Stimulated activated CD8-positive, alpha-beta memory T cell treated with anti-CD3 and anti-CD28 coated beads, Interleukin-12 subunit alpha, Interleukin-12 subunit beta, amount 100 ng/mL, for 24 hours (primary cell): ENCODE data around the gene R3HDM2.
"Not testable (repeated sequence)": the region's sequence is repeated elsewhere in the genome, so short reads cannot be mapped to it uniquely, and the experiment has no call there.

ENCODE experiments used
- DNase-seq: peaks from one replicate; pipeline ENCODE4 v3.0.0-alpha.2; 2020; ENCODE audit errors: extremely low read depth

R3HDM2 gene

GRCh38 chr12:57426948-57427347 lies 3.9 kb downstream of the R3HDM2 start:
- not testable (repeated sequence) for DNase-seq

DNA sequence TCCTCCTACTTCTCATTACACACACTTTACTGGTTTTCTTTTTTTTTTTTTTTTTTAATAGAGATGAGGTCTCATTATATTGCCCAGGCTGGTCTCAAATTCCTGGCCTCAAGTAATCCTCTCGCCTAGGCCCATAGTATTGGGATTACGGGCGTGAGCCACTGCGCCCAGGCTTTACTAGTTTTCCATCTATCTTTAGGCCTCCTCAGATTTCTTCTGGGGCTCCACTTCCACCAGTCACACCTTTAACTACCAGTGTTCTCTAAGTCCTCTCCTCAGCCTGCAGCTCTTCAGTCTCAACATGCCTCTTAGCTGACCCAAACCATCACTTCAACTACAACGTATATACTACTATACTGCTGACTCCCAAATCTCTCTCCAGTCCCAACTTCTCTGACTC lies 10.4 kb downstream of the R3HDM2 start:
- DNase-seq: no peak

GRCh38 chr12:57419495-57419894 lies 11.3 kb downstream of the R3HDM2 start:
- DNase-seq: no peak

DNA sequence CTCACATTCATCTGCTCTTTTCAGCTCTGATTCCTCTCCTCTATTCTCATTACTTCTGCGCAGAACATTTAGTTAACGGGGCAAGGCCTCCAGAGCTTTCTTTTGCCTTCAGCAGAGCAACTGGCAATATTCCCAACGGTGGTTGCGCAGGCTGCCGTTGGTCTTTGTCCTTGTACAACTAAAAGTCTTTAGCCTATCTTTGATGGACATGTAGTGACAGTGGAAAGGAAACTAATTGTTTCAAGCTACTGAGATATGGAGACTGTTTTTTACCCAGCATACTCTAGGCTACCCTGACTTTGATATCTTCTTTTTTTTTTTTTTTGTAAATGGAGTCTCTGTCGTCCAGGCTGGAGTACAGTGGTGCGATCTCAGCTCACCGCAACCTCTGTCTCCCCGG lies 12.6 kb downstream of the R3HDM2 start:
- no peak for DNase-seq

DNA sequence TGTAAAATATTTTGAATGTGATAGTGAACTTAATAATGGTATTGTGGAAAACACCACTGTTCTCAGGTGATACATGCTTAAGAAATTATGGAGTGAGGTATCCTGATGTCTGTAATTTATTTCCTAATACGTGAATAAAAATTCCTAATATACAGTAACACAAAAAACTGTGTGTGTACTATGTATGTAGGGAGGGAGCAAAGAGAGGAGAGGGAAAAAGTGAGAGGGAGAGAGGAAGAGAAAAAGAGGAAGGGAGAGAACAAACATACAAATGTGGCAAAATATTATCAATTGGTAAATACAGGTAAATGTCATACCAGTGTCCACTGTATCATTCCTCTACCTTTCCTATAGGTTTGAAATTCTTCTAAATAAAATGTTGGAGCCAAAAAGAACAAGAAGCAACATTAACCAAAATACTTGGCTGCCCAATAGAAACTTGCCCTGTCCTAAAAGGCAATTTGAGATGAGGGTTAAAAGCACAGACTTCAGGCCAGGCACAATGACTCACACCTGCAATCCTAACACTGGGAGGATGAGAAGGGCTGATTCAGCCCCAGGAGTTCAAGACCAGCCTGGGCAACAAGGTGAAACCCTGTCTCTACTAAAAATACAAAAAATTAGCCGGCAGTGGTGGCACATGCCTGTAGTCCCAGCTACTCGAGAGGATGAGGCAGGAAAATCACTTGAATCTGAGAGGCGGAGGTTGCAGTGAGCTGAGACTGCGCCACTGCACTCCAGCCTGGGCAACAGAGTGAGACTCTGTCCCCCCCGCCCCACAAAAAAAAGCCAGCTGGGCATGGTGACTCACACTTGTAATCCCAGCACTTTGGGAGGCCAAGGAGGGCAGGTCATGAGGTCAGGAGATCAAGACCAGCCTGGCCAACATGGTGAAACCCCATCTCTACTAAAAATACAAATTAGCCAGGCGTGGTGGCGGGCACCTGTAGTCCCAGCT lies 14.5 kb downstream of the R3HDM2 start:
- DNase-seq: no peak

- no peak for DNase-seq
Observed at GRCh38 chr12:57415088-57415487, 15.8 kb downstream of the R3HDM2 start.

DNA sequence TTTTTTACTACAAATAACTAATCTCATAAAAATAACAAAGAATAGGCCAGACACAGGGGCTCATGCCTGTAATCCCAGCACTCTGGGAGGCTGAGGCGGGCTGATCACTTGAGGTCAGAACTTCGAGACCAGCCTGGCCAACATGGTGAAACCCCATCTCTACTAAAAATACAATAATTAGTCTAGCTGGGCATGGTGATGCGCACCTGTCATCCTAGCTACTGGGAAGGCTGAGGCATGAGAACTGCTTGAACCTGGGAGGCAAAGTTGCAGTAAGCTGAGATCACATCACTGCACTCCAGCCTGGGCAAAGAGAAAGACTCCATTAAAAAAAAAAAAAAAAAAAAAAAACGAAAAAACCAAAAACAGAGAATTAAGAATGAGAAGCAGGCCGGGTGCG lies 16.7 kb downstream of the R3HDM2 start:
- not testable (repeated sequence) for DNase-seq

DNA sequence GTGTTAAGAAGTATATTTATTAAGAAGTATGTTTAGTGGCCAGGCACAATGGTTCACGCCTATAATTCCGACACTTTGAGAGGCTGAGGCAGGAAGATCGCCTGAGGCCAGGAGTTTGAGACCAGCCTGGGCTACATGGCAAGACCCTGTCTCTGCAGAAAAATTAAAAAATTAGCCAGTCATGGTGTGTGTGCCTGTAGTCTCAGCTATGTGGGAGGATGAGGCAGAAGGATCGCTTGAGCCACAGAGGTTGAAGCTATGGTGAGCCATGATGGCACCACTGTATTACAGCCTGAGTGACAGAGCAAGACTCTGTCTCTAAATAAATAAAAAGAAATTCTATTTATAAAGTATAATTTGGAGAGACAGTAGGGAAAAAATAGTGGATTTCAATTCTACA lies 20.3 kb downstream of the R3HDM2 start:
- no peak for DNase-seq

- DNase-seq: peak; percentile 2
Observed at GRCh38 chr12:57404966-57405640, 25.7 kb downstream of the R3HDM2 start.

GRCh38 chr12:57402156-57402555 lies 28.7 kb downstream of the R3HDM2 start:
- DNase-seq: not testable (repeated sequence)

DNA sequence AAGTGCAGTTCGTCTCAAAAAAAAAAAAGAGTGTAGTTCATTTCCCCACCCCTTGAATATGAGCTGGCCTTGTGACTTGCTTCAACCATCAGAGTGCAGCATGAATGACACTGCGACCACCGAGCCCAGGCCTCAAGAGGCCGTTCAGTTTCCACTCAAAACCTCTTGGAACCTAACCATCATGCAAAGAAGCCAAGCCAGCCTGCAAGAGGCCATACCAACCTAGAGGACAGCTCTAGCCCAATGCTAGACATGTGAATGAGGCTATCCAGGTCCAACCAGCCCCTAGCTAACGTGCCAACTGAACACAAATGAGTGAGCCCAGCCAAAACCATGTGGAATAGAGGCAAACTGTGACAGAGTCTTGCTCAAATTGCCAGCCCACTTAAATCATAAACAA lies 29.7 kb downstream of the R3HDM2 start:
- DNase-seq: no peak

GRCh38 chr12:57399718-57400463 lies 31.0 kb downstream of the R3HDM2 start:
- not testable (repeated sequence) for DNase-seq

DNA sequence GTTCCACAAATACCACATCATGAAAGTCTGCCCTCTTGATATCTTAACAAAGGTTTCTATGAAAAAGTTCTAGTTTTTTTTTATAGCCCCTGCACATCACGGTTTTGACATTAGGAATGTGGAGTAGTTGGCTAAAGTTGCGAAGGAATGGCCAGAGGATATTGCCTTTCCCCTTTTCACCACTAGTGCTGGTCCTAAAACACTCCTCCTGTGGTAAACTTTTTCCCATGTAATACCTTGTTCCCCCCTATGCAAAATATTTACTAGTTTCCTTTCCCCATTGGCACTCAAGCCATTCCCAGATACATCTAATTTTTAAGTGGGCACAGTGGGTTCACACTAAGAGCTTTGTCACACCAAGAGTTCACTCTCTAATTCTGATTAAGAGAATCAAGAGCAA lies 33.4 kb downstream of the R3HDM2 start:
- DNase-seq: no peak

- no peak for DNase-seq
Observed at GRCh38 chr12:57395121-57395520, 35.7 kb downstream of the R3HDM2 start.

GRCh38 chr12:57390174-57390573 lies 40.7 kb downstream of the R3HDM2 start:
- DNase-seq: no peak

- DNase-seq: no peak
Observed at GRCh38 chr12:57389033-57389432, 41.8 kb downstream of the R3HDM2 start.

DNA sequence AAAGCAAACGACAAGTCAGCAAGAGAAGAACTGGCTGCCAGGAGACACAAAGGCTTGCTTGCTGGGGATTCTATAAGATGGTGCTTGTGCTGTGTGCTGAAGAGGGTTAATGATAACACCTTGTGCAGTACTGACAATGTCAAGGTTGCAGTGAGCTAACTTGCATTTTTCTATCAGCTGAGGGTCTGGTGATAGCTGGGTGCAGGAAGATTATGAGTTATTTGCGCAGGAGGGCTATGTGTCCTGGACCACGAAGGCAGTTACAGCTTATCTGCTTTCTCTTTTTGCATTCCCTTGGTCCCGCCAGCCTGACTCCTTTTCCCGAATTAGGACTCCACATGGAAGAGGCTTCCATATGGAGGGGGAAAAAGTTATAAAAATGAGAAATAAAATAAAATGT lies 42.4 kb downstream of the R3HDM2 start:
- DNase-seq: no peak

GRCh38 chr12:57386187-57386720 lies 44.6 kb downstream of the R3HDM2 start:
- DNase-seq: no peak

DNA sequence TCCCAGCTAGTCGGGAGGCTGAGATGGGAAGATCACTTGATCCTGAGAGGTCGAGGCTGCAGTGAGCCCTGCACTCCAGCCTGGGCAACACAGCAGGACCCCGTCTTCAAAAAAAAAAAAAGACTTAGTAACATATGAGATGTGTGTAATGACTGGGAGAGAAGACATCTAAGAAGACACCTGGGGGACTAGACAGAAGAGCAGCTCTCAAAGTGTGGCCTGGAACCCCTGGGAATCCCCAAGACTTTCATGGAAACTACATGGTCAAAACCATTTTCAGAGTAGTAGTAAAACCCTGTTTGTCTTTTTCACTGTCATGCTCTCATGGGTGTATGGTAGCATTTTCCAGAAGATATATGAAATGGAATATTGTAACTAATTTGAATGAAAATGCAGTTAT lies 45.3 kb downstream of the R3HDM2 start:
- DNase-seq: no peak

GRCh38 chr12:57384478-57384877 lies 46.4 kb downstream of the R3HDM2 start:
- DNase-seq: no peak

- no peak for DNase-seq
Observed at GRCh38 chr12:57381693-57382220, 49.1 kb downstream of the R3HDM2 start.

GRCh38 chr12:57380300-57380699 lies 50.5 kb downstream of the R3HDM2 start:
- no peak for DNase-seq
